ENCODE measurements around the gene ZFP62. TPM values are rescaled to one million over a fixed set of nuclear protein-coding genes. Genes with fewer than 3 reads are reported as not detected.

ZFP62 gene
- total RNA-seq, 2 experiments from 2014 or later = 17.9 to 20.5 TPM

- no peak for DNase-seq
- H3K36me3 Mint-ChIP-seq = peaks cover 11% of the 10 kb centered on the region
- peaks cover 3% of the 10 kb centered on the region for H3K27me3 Mint-ChIP-seq
- H3K4me1 Mint-ChIP-seq (ENCODE audit: low read depth) = peaks cover 15% of the 10 kb centered on the region
- no peaks in the 10 kb centered on the region for H3K9me3 Mint-ChIP-seq
- intact Hi-C loops (cut with micrococcal nuclease) = loop anchor here (10.0 kb wide), 1 partner anchor 192 kb away; no protein-coding TSS in a partner anchor
- H3K27ac Mint-ChIP-seq = no peak overlapping the region
- ChIA-PET CTCF (interaction anchor here (1.7 kb wide), 1 partner anchor 60 kb away, joined by 5 read pairs; the partner anchor contains the start of gene MGAT1), POLR2A (no interaction called here)
- no peak overlapping the region for H3K4me3 Mint-ChIP-seq
These were observed 1.6 kb upstream of the ZFP62 start for GRCh38 chr5:180862645-180863044.

- POLR2A ChIA-PET = interaction anchor here (1.0 to 2.9 kb wide), 4 partner anchors 28 to 76 kb away, joined by 3 to 26 read pairs (median 6); no protein-coding TSS in a partner anchor
- peak overlapping the region; percentile 92 for H3K4me3 Mint-ChIP-seq
These were observed 696 bp downstream of the ZFP62 start for GRCh38 chr5:180860273-180860886.

GRCh38 chr5:180858586-180858985 is 2.5 kb downstream of the ZFP62 start:
- POLR2A ChIA-PET = no interaction called here
- intact Hi-C loops (cut with micrococcal nuclease) = no loop called here
- H3K36me3 Mint-ChIP-seq = peaks cover 30% of the 10 kb centered on the region
- no peaks in the 10 kb centered on the region for H3K9me3 Mint-ChIP-seq
- peaks cover 20% of the 10 kb centered on the region for H3K4me1 Mint-ChIP-seq (ENCODE audit: low read depth)
- DNase-seq = no peak
- H3K27me3 Mint-ChIP-seq = no peaks in the 10 kb centered on the region
- H3K27ac Mint-ChIP-seq = no peak overlapping the region
- no peak overlapping the region for H3K4me3 Mint-ChIP-seq
- CTCF ChIA-PET = interaction anchor here (2.6 kb wide), 1 partner anchor 74 kb away, joined by 10 read pairs; no protein-coding TSS in a partner anchor

More at GRCh38 chr5:180860273-180860886, 696 bp downstream of the ZFP62 start:
- Mint-ChIP-seq H3K9me3 (no peaks in the 10 kb centered on the region), H3K27me3 (no peaks in the 10 kb centered on the region), H3K27ac (peak overlapping the region; percentile 92), H3K36me3 (peaks cover 22% of the 10 kb centered on the region), H3K4me1 (ENCODE audit: low read depth) (peaks cover 15% of the 10 kb centered on the region)
- DNase-seq = peak; percentile 58
- intact Hi-C loops (cut with micrococcal nuclease) = loop anchor here (1.0 to 10.0 kb wide), 4 partner anchors 29 to 300 kb away; partner anchors contain the start of gene MGAT1
- CTCF ChIA-PET = interaction anchor here (0.7 to 2.6 kb wide), 6 partner anchors 9 to 324 kb away, joined by 3 to 10 read pairs (median 3); no protein-coding TSS in a partner anchor

- CTCF ChIA-PET = no interaction called here
- intact Hi-C loops (cut with micrococcal nuclease) = no loop called here
- Mint-ChIP-seq H3K4me3 (no peak overlapping the region), H3K4me1 (ENCODE audit: low read depth) (peaks cover 6% of the 10 kb centered on the region), H3K36me3 (peaks cover 71% of the 10 kb centered on the region), H3K9me3 (peaks cover 36% of the 10 kb centered on the region), H3K27me3 (no peaks in the 10 kb centered on the region), H3K27ac (no peak overlapping the region)
- no peak for DNase-seq
- POLR2A ChIA-PET = no interaction called here
These were observed 7.3 kb downstream of the ZFP62 start for GRCh38 chr5:180853848-180854176.

- Mint-ChIP-seq H3K36me3 (peaks cover 71% of the 10 kb centered on the region), H3K27ac (no peak overlapping the region), H3K27me3 (no peaks in the 10 kb centered on the region), H3K9me3 (peaks cover 41% of the 10 kb centered on the region), H3K4me3 (no peak overlapping the region), H3K4me1 (ENCODE audit: low read depth) (peaks cover 5% of the 10 kb centered on the region)
- DNase-seq = no peak
- ChIA-PET CTCF (no interaction called here), POLR2A (no interaction called here)
- intact Hi-C loops (cut with micrococcal nuclease) = no loop called here
These were observed 7.8 kb downstream of the ZFP62 start for GRCh38 chr5:180853121-180853847.

- H3K9me3 Mint-ChIP-seq = peaks cover 48% of the 10 kb centered on the region
- peaks cover 5% of the 10 kb centered on the region for H3K4me1 Mint-ChIP-seq (ENCODE audit: low read depth)
- DNase-seq = no peak
- intact Hi-C loops (cut with micrococcal nuclease) = no loop called here
- H3K36me3 Mint-ChIP-seq = peaks cover 77% of the 10 kb centered on the region
- no peaks in the 10 kb centered on the region for H3K27me3 Mint-ChIP-seq
- H3K4me3 Mint-ChIP-seq = no peak overlapping the region
- ChIA-PET CTCF (no interaction called here), POLR2A (no interaction called here)
- no peak overlapping the region for H3K27ac Mint-ChIP-seq
These were observed 8.6 kb downstream of the ZFP62 start for GRCh38 chr5:180852495-180852894.

GRCh38 chr5:180850434-180851078 is 10.5 kb downstream of the ZFP62 start:
- peaks cover 5% of the 10 kb centered on the region for H3K4me1 Mint-ChIP-seq (ENCODE audit: low read depth)
- no peak overlapping the region for H3K4me3 Mint-ChIP-seq
- no peaks in the 10 kb centered on the region for H3K27me3 Mint-ChIP-seq
- POLR2A ChIA-PET = interaction anchor here (0.9 kb wide), 1 partner anchor 20 kb away, joined by 3 read pairs; no protein-coding TSS in a partner anchor
- CTCF ChIA-PET = interaction anchor here (2.4 kb wide), 1 partner anchor 18 kb away, joined by 6 read pairs; no protein-coding TSS in a partner anchor
- H3K9me3 Mint-ChIP-seq = peaks cover 52% of the 10 kb centered on the region
- H3K27ac Mint-ChIP-seq = no peak overlapping the region
- intact Hi-C loops (cut with micrococcal nuclease) = no loop called here
- no peak for DNase-seq
- peaks cover 87% of the 10 kb centered on the region for H3K36me3 Mint-ChIP-seq

- CTCF ChIA-PET = interaction anchor here (1.2 to 2.4 kb wide), 2 partner anchors 19 to 54 kb away, joined by 3 to 6 read pairs; no protein-coding TSS in a partner anchor
- Mint-ChIP-seq H3K4me3 (no peak overlapping the region), H3K4me1 (ENCODE audit: low read depth) (peaks cover 2% of the 10 kb centered on the region), H3K9me3 (peaks cover 54% of the 10 kb centered on the region), H3K36me3 (peaks cover 82% of the 10 kb centered on the region), H3K27me3 (no peaks in the 10 kb centered on the region), H3K27ac (no peak overlapping the region)
- DNase-seq = no peak
- POLR2A ChIA-PET = no interaction called here
- intact Hi-C loops (cut with micrococcal nuclease) = no loop called here
These were observed 11.2 kb downstream of the ZFP62 start for GRCh38 chr5:180849827-180850226.

GRCh38 chr5:180848878-180849277 is 12.2 kb downstream of the ZFP62 start:
- POLR2A ChIA-PET = no interaction called here
- no peak for DNase-seq
- intact Hi-C loops (cut with micrococcal nuclease) = no loop called here

GRCh38 chr5:180848265-180848664 is 12.8 kb downstream of the ZFP62 start:
- ChIA-PET CTCF (no interaction called here), POLR2A (no interaction called here)
- Mint-ChIP-seq H3K4me3 (no peak overlapping the region), H3K4me1 (ENCODE audit: low read depth) (no peaks in the 10 kb centered on the region), H3K27ac (no peak overlapping the region), H3K36me3 (peaks cover 76% of the 10 kb centered on the region), H3K27me3 (no peaks in the 10 kb centered on the region), H3K9me3 (peaks cover 54% of the 10 kb centered on the region)
- intact Hi-C loops (cut with micrococcal nuclease) = no loop called here
- DNase-seq = no peak

More at GRCh38 chr5:180848878-180849277, 12.2 kb downstream of the ZFP62 start:
- Mint-ChIP-seq H3K27me3 (no peaks in the 10 kb centered on the region), H3K9me3 (peaks cover 54% of the 10 kb centered on the region), H3K27ac (no peak overlapping the region), H3K4me1 (ENCODE audit: low read depth) (no peaks in the 10 kb centered on the region), H3K36me3 (peaks cover 78% of the 10 kb centered on the region), H3K4me3 (no peak overlapping the region)
- CTCF ChIA-PET = interaction anchor here (1.2 to 2.4 kb wide), 2 partner anchors 20 to 53 kb away, joined by 3 to 6 read pairs; no protein-coding TSS in a partner anchor

GRCh38 chr5:180847026-180847425 is 14.1 kb downstream of the ZFP62 start:
- H3K9me3 Mint-ChIP-seq = peaks cover 52% of the 10 kb centered on the region
- H3K4me3 Mint-ChIP-seq = no peak overlapping the region
- no peak for DNase-seq
- CTCF ChIA-PET = interaction anchor here (0.6 to 1.5 kb wide), 2 partner anchors 23 to 62 kb away, joined by 3 to 4 read pairs; no protein-coding TSS in a partner anchor
- H3K27ac Mint-ChIP-seq = no peak overlapping the region
- no peaks in the 10 kb centered on the region for H3K4me1 Mint-ChIP-seq (ENCODE audit: low read depth)
- peaks cover 64% of the 10 kb centered on the region for H3K36me3 Mint-ChIP-seq
- intact Hi-C loops (cut with micrococcal nuclease) = no loop called here
- POLR2A ChIA-PET = no interaction called here
- H3K27me3 Mint-ChIP-seq = no peaks in the 10 kb centered on the region

GRCh38 chr5:180844858-180845257 is 16.2 kb downstream of the ZFP62 start:
- ChIA-PET POLR2A (no interaction called here), CTCF (interaction anchor here (0.6 kb wide), 1 partner anchor 142 kb away, joined by 3 read pairs; no protein-coding TSS in a partner anchor)
- Mint-ChIP-seq H3K4me1 (ENCODE audit: low read depth) (no peaks in the 10 kb centered on the region), H3K4me3 (no peak overlapping the region), H3K27ac (no peak overlapping the region), H3K36me3 (peaks cover 43% of the 10 kb centered on the region), H3K9me3 (peaks cover 32% of the 10 kb centered on the region), H3K27me3 (no peaks in the 10 kb centered on the region)
- intact Hi-C loops (cut with micrococcal nuclease) = no loop called here
- DNase-seq = no peak
